ENCODE measurements around the gene IRX5.

IRX5 gene

GRCh38 chr16:54934481-54935265 lies 4.0 kb downstream of the IRX5 start:
- in situ Hi-C loops (cut with MboI; ENCODE audit: low sequenced_read_pairs) = loop anchor here (10.0 to 25.0 kb wide), 2 partner anchors 650 to 1172 kb away; partner anchors contain the start of gene IRX3
- H3K27me3 ChIP-seq (ENCODE audit: low read depth) = no peaks in the 10 kb centered on the region
- no peak overlapping the region for H3K4me3 ChIP-seq
- H3K9me3 ChIP-seq = no peaks in the 10 kb centered on the region
- peaks cover 19% of the 10 kb centered on the region for H3K36me3 ChIP-seq (replicated peaks)
- no peaks in the 10 kb centered on the region for H3K4me1 ChIP-seq
- DNase-seq (ENCODE audit: low spot score in 2 of 2) = no peak

- in situ Hi-C loops (cut with MboI; ENCODE audit: low sequenced_read_pairs) = loop anchor here (10.0 to 25.0 kb wide), 2 partner anchors 651 to 1173 kb away; partner anchors contain the start of gene IRX3
- Histone ChIP-seq H3K4me3 (no peak overlapping the region), H3K4me1 (no peaks in the 10 kb centered on the region), H3K36me3 (replicated peaks) (peaks cover 19% of the 10 kb centered on the region), H3K27me3 (ENCODE audit: low read depth) (no peaks in the 10 kb centered on the region), H3K9me3 (no peaks in the 10 kb centered on the region)
- no peak for DNase-seq (ENCODE audit: low spot score in 2 of 2)
These were observed 4.8 kb downstream of the IRX5 start for GRCh38 chr16:54935266-54935968.

GRCh38 chr16:54936201-54936978 lies 5.7 kb downstream of the IRX5 start:
- H3K4me1 ChIP-seq = no peaks in the 10 kb centered on the region
- H3K36me3 ChIP-seq (replicated peaks) = peaks cover 19% of the 10 kb centered on the region
- H3K27me3 ChIP-seq (ENCODE audit: low read depth) = no peaks in the 10 kb centered on the region
- H3K9me3 ChIP-seq = no peaks in the 10 kb centered on the region
- DNase-seq (ENCODE audit: low spot score in 2 of 2) = no peak
- no peak overlapping the region for H3K4me3 ChIP-seq
- in situ Hi-C loops (cut with MboI; ENCODE audit: low sequenced_read_pairs) = loop anchor here (10.0 to 25.0 kb wide), 2 partner anchors 652 to 1174 kb away; partner anchors contain the start of gene IRX3

- peaks cover 19% of the 10 kb centered on the region for H3K36me3 ChIP-seq (replicated peaks)
- in situ Hi-C loops (cut with MboI; ENCODE audit: low sequenced_read_pairs) = loop anchor here (10.0 to 25.0 kb wide), 2 partner anchors 652 to 1175 kb away; partner anchors contain the start of gene IRX3
- no peaks in the 10 kb centered on the region for H3K4me1 ChIP-seq
- DNase-seq (ENCODE audit: low spot score in 2 of 2) = no peak
- H3K27me3 ChIP-seq (ENCODE audit: low read depth) = no peaks in the 10 kb centered on the region
- H3K9me3 ChIP-seq = no peaks in the 10 kb centered on the region
- no peak overlapping the region for H3K4me3 ChIP-seq
These were observed 6.5 kb downstream of the IRX5 start for GRCh38 chr16:54936979-54937670.

GRCh38 chr16:54937671-54938211 lies 7.1 kb downstream of the IRX5 start:
- Histone ChIP-seq H3K9me3 (no peaks in the 10 kb centered on the region), H3K36me3 (replicated peaks) (peaks cover 16% of the 10 kb centered on the region), H3K27me3 (ENCODE audit: low read depth) (no peaks in the 10 kb centered on the region), H3K4me3 (no peak overlapping the region), H3K4me1 (no peaks in the 10 kb centered on the region)
- in situ Hi-C loops (cut with MboI; ENCODE audit: low sequenced_read_pairs) = loop anchor here (10.0 to 25.0 kb wide), 2 partner anchors 653 to 1175 kb away; partner anchors contain the start of gene IRX3
- no peak for DNase-seq (ENCODE audit: low spot score in 2 of 2)

- no peaks in the 10 kb centered on the region for H3K9me3 ChIP-seq
- no peak for DNase-seq (ENCODE audit: low spot score in 2 of 2)
- no peaks in the 10 kb centered on the region for H3K27me3 ChIP-seq (ENCODE audit: low read depth)
- H3K4me3 ChIP-seq = no peak overlapping the region
- peaks cover 14% of the 10 kb centered on the region for H3K36me3 ChIP-seq (replicated peaks)
- in situ Hi-C loops (cut with MboI; ENCODE audit: low sequenced_read_pairs) = loop anchor here (10.0 to 25.0 kb wide), 2 partner anchors 654 to 1176 kb away; partner anchors contain the start of gene IRX3
- no peaks in the 10 kb centered on the region for H3K4me1 ChIP-seq
These were observed 7.8 kb downstream of the IRX5 start for GRCh38 chr16:54938212-54939028.

GRCh38 chr16:54939029-54939346 lies 8.3 kb downstream of the IRX5 start:
- H3K36me3 ChIP-seq (replicated peaks) = peaks cover 10% of the 10 kb centered on the region
- DNase-seq (ENCODE audit: low spot score in 2 of 2) = no peak
- H3K9me3 ChIP-seq = no peaks in the 10 kb centered on the region
- no peaks in the 10 kb centered on the region for H3K4me1 ChIP-seq
- no peak overlapping the region for H3K4me3 ChIP-seq
- no peaks in the 10 kb centered on the region for H3K27me3 ChIP-seq (ENCODE audit: low read depth)
- in situ Hi-C loops (cut with MboI; ENCODE audit: low sequenced_read_pairs) = loop anchor here (10.0 to 25.0 kb wide), 2 partner anchors 654 to 1177 kb away; partner anchors contain the start of gene IRX3

- no peaks in the 10 kb centered on the region for H3K27me3 ChIP-seq (ENCODE audit: low read depth)
- H3K4me3 ChIP-seq = no peak overlapping the region
- peaks cover 3% of the 10 kb centered on the region for H3K36me3 ChIP-seq (replicated peaks)
- no peaks in the 10 kb centered on the region for H3K9me3 ChIP-seq
- in situ Hi-C loops (cut with MboI; ENCODE audit: low sequenced_read_pairs) = loop anchor here (10.0 to 25.0 kb wide), 2 partner anchors 655 to 1177 kb away; partner anchors contain the start of gene IRX3
- DNase-seq (ENCODE audit: low spot score in 2 of 2) = no peak
- H3K4me1 ChIP-seq = no peaks in the 10 kb centered on the region
These were observed 9.0 kb downstream of the IRX5 start for GRCh38 chr16:54939510-54940278.

- Histone ChIP-seq H3K4me3 (no peak overlapping the region), H3K27me3 (ENCODE audit: low read depth) (no peaks in the 10 kb centered on the region), H3K9me3 (no peaks in the 10 kb centered on the region), H3K36me3 (replicated peaks) (no peaks in the 10 kb centered on the region), H3K4me1 (no peaks in the 10 kb centered on the region)
- no peak for DNase-seq (ENCODE audit: low spot score in 2 of 2)
- in situ Hi-C loops (cut with MboI; ENCODE audit: low sequenced_read_pairs) = loop anchor here (25.0 kb wide), 1 partner anchor 1178 kb away; no protein-coding TSS in a partner anchor
These were observed 9.6 kb downstream of the IRX5 start for GRCh38 chr16:54940279-54940604.

GRCh38 chr16:54942353-54942943 lies 11.8 kb downstream of the IRX5 start:
- H3K27me3 ChIP-seq (ENCODE audit: low read depth) = no peaks in the 10 kb centered on the region
- DNase-seq (ENCODE audit: low spot score in 2 of 2) = no peak
- no peaks in the 10 kb centered on the region for H3K9me3 ChIP-seq
- H3K36me3 ChIP-seq (replicated peaks) = no peaks in the 10 kb centered on the region
- in situ Hi-C loops (cut with MboI; ENCODE audit: low sequenced_read_pairs) = loop anchor here (25.0 kb wide), 1 partner anchor 1180 kb away; no protein-coding TSS in a partner anchor
- no peak overlapping the region for H3K4me3 ChIP-seq
- H3K4me1 ChIP-seq = no peaks in the 10 kb centered on the region

GRCh38 chr16:54944002-54944401 lies 13.3 kb downstream of the IRX5 start:
- Histone ChIP-seq H3K9me3 (no peaks in the 10 kb centered on the region), H3K4me3 (no peak overlapping the region), H3K27me3 (ENCODE audit: low read depth) (no peaks in the 10 kb centered on the region), H3K4me1 (no peaks in the 10 kb centered on the region), H3K36me3 (replicated peaks) (no peaks in the 10 kb centered on the region)
- in situ Hi-C loops (cut with MboI; ENCODE audit: low sequenced_read_pairs) = loop anchor here (25.0 kb wide), 1 partner anchor 1182 kb away; no protein-coding TSS in a partner anchor
- no peak for DNase-seq (ENCODE audit: low spot score in 2 of 2)

Data from HAP-1 (cell line).